H1 (cell line): Measurements from ENCODE around the gene CCDC191. TPM values are rescaled to one million over a fixed set of nuclear protein-coding genes. Genes with fewer than 3 reads are reported as not detected.

ENCODE experiments used
- CTCF ChIA-PET: fragments of 300-600 bp; sonication (Branson Sonifier 250); formaldehyde crosslinking; loops from one replicate; lab custom pipeline; 2021; ENCODE audit not compliant: partially characterized antibody; lab: Charles Lee
- POLR2A ChIA-PET: fragments of 300-600 bp; sonication (Branson Sonifier 250); formaldehyde crosslinking; loops from one replicate; lab custom pipeline; 2021; ENCODE audit warnings: inconsistent platforms; ENCODE audit not compliant: partially characterized antibody; lab: Charles Lee
- DNase-seq, 2 experiments: peaks; one replicate each; pipeline versions ENCODE4 v3.0.0 to v3.0.0-alpha.2; 2010 to 2022; ENCODE audit warnings: low spot score in 2 of 2, low read depth in 1 of 2, mixed read lengths in 1 of 2
- FAIRE-seq: peaks from 2 replicates; lab custom pipeline; 2011; peaks lifted over from hg19 to GRCh38; lab: Jason Lieb, UNC
- H2AFZ ChIP-seq: 2 replicates; pipeline ENCODE4 v1.8.1; 2012; ENCODE audit warnings: low read length, inconsistent platforms
- H2AK5ac ChIP-seq: 2 replicates; pipeline ENCODE4 v1.6.1; 2013; ENCODE audit warnings: low read depth, low read length
- H2BK120ac ChIP-seq: replicated peaks from 2 replicates; pipeline ENCODE3; 2013; ENCODE audit warnings: low read depth, low read length, inconsistent platforms
- H2BK12ac ChIP-seq: 2 replicates; pipeline ENCODE4 v1.6.1; 2013; ENCODE audit warnings: low read depth, low read length
- H2BK15ac ChIP-seq: 2 replicates; pipeline ENCODE4 v1.6.1; 2013; ENCODE audit warnings: low read length
- H2BK20ac ChIP-seq: 2 replicates; pipeline ENCODE4 v1.6.1; 2013; ENCODE audit warnings: low read length
- H2BK5ac ChIP-seq: 2 replicates; pipeline ENCODE4 v1.6.1; 2013; ENCODE audit warnings: low read depth, low read length
- H3K14ac ChIP-seq: 2 replicates; pipeline ENCODE4 v1.6.1; 2013; ENCODE audit warnings: inconsistent platforms; ENCODE audit not compliant: insufficient read length
- H3K18ac ChIP-seq: 2 replicates; pipeline ENCODE4 v1.6.1; 2013; ENCODE audit warnings: low read length; ENCODE audit errors: extremely low read depth
- H3K23ac ChIP-seq: 2 replicates; pipeline ENCODE4 v1.6.1; 2013; ENCODE audit warnings: inconsistent platforms; ENCODE audit not compliant: insufficient read length
- H3K23me2 ChIP-seq: 2 replicates; pipeline ENCODE4 v1.6.1; 2013; ENCODE audit warnings: low read depth, low read length
- H3K27ac ChIP-seq: 2 replicates; pipeline ENCODE4 v1.6.1; 2011; ENCODE audit warnings: low read depth, low read length, inconsistent platforms
- H3K27me3 ChIP-seq, 4 experiments: replicated peaks in 1 of 4; 1 replicate in 1 of 4; 2 replicates in 3 of 4; pipeline versions ENCODE4 v1.6.1 to v1.8.1; 2011 to 2013; ENCODE audit warnings: low read length in 3 of 4, mild to moderate bottlenecking in 3 of 4, inconsistent platforms in 2 of 4, mixed read lengths in 2 of 4, moderate library complexity in 1 of 4; ENCODE audit not compliant: control insufficient read depth in 3 of 4, insufficient read depth in 3 of 4; ENCODE audit errors: extremely low read depth in 1 of 4
- H3K36me3 ChIP-seq, 4 experiments: 2 replicates each; pipeline versions ENCODE4 v1.6.1 to v1.8.1; 2011 to 2013; ENCODE audit warnings: mild to moderate bottlenecking in 4 of 4, low read length in 3 of 4, moderate library complexity in 2 of 4, control low read depth in 1 of 4, inconsistent platforms in 1 of 4; ENCODE audit not compliant: insufficient read depth in 4 of 4, control insufficient read depth in 2 of 4
- H3K4ac ChIP-seq: replicated peaks from 2 replicates; pipeline ENCODE3; 2013; ENCODE audit warnings: low read length, low read depth, mixed read lengths, inconsistent platforms; ENCODE audit not compliant: insufficient read length
- H3K4me1 ChIP-seq, 4 experiments: replicated peaks in 1 of 4; 1 replicate in 1 of 4; 2 replicates in 3 of 4; pipeline versions ENCODE4 v1.6.1 to v1.8.1; 2011 to 2013; ENCODE audit warnings: low read length in 3 of 4, inconsistent platforms in 2 of 4, mixed read lengths in 1 of 4; ENCODE audit not compliant: insufficient read depth in 4 of 4, control insufficient read depth in 3 of 4
- H3K4me2 ChIP-seq, 2 experiments: 2 replicates each; pipeline versions ENCODE4 v1.6.1 to v1.8.1; 2011 to 2013; ENCODE audit warnings: low read depth in 2 of 2, low read length in 2 of 2, control low read depth in 1 of 2, inconsistent platforms in 1 of 2, mild to moderate bottlenecking in 1 of 2; ENCODE audit not compliant: insufficient read depth in 1 of 2
- H3K4me3 ChIP-seq, 4 experiments: fragments of 200-600, 300-600 bp in 1 of 4; sonication (generic), shearing (Covaris generic), sonication (Bioruptor Twin) in 1 of 4; 2 replicates each; pipeline versions ENCODE4 v1.5.1 to v1.8.1; 2011 to 2016; ENCODE audit warnings: low read length in 4 of 4, low read depth in 3 of 4, control low read depth in 2 of 4, inconsistent platforms in 2 of 4, mild to moderate bottlenecking in 2 of 4, mixed read lengths in 1 of 4, moderate library complexity in 1 of 4; ENCODE audit not compliant: insufficient read depth in 2 of 4; ENCODE audit errors: extremely low read depth in 1 of 4
- H3K56ac ChIP-seq: replicated peaks from 2 replicates; pipeline ENCODE3; 2013; ENCODE audit warnings: low read depth, mild to moderate bottlenecking, mixed read lengths, low read length, inconsistent platforms; ENCODE audit not compliant: insufficient read length
- H3K79me1 ChIP-seq: 2 replicates; pipeline ENCODE4 v1.6.1; 2013; ENCODE audit warnings: low read depth, low read length, control low read depth
- H3K79me2 ChIP-seq, 2 experiments: 2 replicates each; pipeline versions ENCODE4 v1.6.1 to v1.8.1; 2012 to 2013; ENCODE audit warnings: low read length in 2 of 2, mild to moderate bottlenecking in 2 of 2, inconsistent platforms in 1 of 2; ENCODE audit not compliant: insufficient read depth in 2 of 2, control insufficient read depth in 1 of 2
- H3K9ac ChIP-seq, 4 experiments: replicated peaks in 1 of 4; 1 replicate in 1 of 4; 2 replicates in 3 of 4; pipeline versions ENCODE4 v1.6.1 to v1.8.1; 2011 to 2013; ENCODE audit warnings: low read depth in 3 of 4, low read length in 3 of 4, control low read depth in 2 of 4, mild to moderate bottlenecking in 2 of 4, moderate library complexity in 2 of 4, inconsistent platforms in 1 of 4; ENCODE audit errors: extremely low read depth in 1 of 4
- H3K9me3 ChIP-seq, 2 experiments: 2 replicates each; pipeline versions ENCODE4 v1.6.1 to v1.8.1; 2012 to 2013; ENCODE audit warnings: mild to moderate bottlenecking in 2 of 2, moderate library complexity in 2 of 2, control low read depth in 1 of 2, inconsistent platforms in 1 of 2, low read depth in 1 of 2, low read length in 1 of 2, mixed read lengths in 1 of 2; ENCODE audit not compliant: insufficient read depth in 2 of 2
- H4K20me1 ChIP-seq, 2 experiments: replicated peaks in 1 of 2; 2 replicates each; pipeline versions ENCODE3 to v1.8.1; 2011 to 2013; ENCODE audit warnings: inconsistent platforms in 2 of 2, low read length in 2 of 2, mild to moderate bottlenecking in 1 of 2; ENCODE audit not compliant: insufficient read depth in 2 of 2, control insufficient read depth in 1 of 2
- H4K5ac ChIP-seq: 2 replicates; pipeline ENCODE4 v1.6.1; 2013; ENCODE audit warnings: low read length, low read depth, mixed read lengths, inconsistent platforms; ENCODE audit not compliant: insufficient read length
- H4K8ac ChIP-seq: 2 replicates; pipeline ENCODE4 v1.8.0; 2013; ENCODE audit warnings: mild to moderate bottlenecking, moderate library complexity, low read length, inconsistent platforms; ENCODE audit not compliant: insufficient read depth; ENCODE audit errors: extremely low read depth
- H4K91ac ChIP-seq: replicated peaks from 2 replicates; pipeline ENCODE3; 2013; ENCODE audit warnings: low read length, mixed read lengths, inconsistent platforms; ENCODE audit not compliant: insufficient read length
- CHD2 ChIP-seq: IDR thresholded peaks from 2 replicates; pipeline ENCODE4 v1.6.1; 2012; ENCODE audit warnings: low read length, improper control_type of control experiment
- FOSL1 ChIP-seq: IDR thresholded peaks from 2 replicates; pipeline ENCODE4 v1.6.1; 2011; ENCODE audit warnings: mild to moderate bottlenecking, low read depth, low read length, moderate library complexity; ENCODE audit not compliant: insufficient read depth
- POLR2A ChIP-seq, 2 experiments: IDR thresholded peaks; 1 replicate in 1 of 2; 2 replicates in 1 of 2; pipeline ENCODE4 v1.6.1; 2011; ENCODE audit warnings: low read depth in 2 of 2, low read length in 2 of 2, mild to moderate bottlenecking in 2 of 2; ENCODE audit errors: control extremely low read depth in 1 of 2
- WGBS, 2 experiments: shearing (Covaris generic) in 1 of 2; methylation state at CpG; one replicate each; pipeline versions ENCODE4 v1.1.6 to v1.1.7; 2013 to 2015; ENCODE audit warnings: low lambda C conversion rate in 2 of 2, mixed read lengths in 2 of 2, inconsistent platforms in 1 of 2, low coverage in 1 of 2, missing lambda C conversion rate in 1 of 2; ENCODE audit not compliant: insufficient replicate concordance in 2 of 2, insufficient coverage in 1 of 2, insufficient read length in 1 of 2; ENCODE audit errors: extremely low coverage in 1 of 2, missing lambda C conversion rate in 1 of 2; 5-methylcytosine and 5-hydroxymethylcytosine counted together
- polyA plus RNA-seq, 7 experiments: library from polyadenylated mRNA; depleted of rRNA in 3 of 7; stranded (reverse) in 5 of 7; unstranded in 2 of 7; fragments of >200 nt in 5 of 7; fragments of 200-250 nt in 2 of 7; gene quantifications; 1 replicate in 5 of 7; 2 replicates in 1 of 7; 4 replicates in 1 of 7; pipeline versions ENCODE4 v1.2.1 to v1.2.3, GENCODE V29; 2011 to 2013; ENCODE audit warnings: missing spikeins in 2 of 7, mixed read lengths in 2 of 7
- total RNA-seq: library from RNA; stranded (reverse); fragmentation: NEBNext Ultra II Directional; extraction: Animal tissue kit (Norgen Biotek cat#: 25700); gene quantifications from 2 replicates; pipeline ENCODE4 v1.2.1, GENCODE V29; 2021

Gene CCDC191
- total and polyA plus RNA-seq, 2 of the 8 experiments (the other 6 are each of a cell fraction or from before 2014, with no cell fraction given): 0.65 to 1.3 TPM

- Histone ChIP-seq H3K9me3 (no peaks in the 10 kb centered on the region), H3K4ac (no peak overlapping the region), H3K27ac (no peak overlapping the region), H2AFZ (no peak overlapping the region), H2BK15ac (no peak overlapping the region), H3K14ac (no peak overlapping the region), H3K23ac (no peak overlapping the region), H3K4me1 (peaks cover 0 to 9% (median 1%) of the 10 kb centered on the region in 4 experiments; a peak in 4 of 7 replicates), H4K20me1 (no peaks in the 10 kb centered on the region), H3K4me2 (no peak overlapping the region), H2BK12ac (no peak overlapping the region), H4K91ac (no peak overlapping the region), H3K27me3 (no peaks in the 10 kb centered on the region), H3K36me3 (no peaks in the 10 kb centered on the region), H2BK120ac (no peak overlapping the region), H3K4me3 (no peak overlapping the region), H3K79me1 (no peaks in the 10 kb centered on the region), H3K79me2 (no peaks in the 10 kb centered on the region), H4K8ac (no peak overlapping the region), H4K5ac (no peak overlapping the region), H3K18ac (no peak overlapping the region), H2BK20ac (no peak overlapping the region), H3K56ac (no peak overlapping the region), H2AK5ac (no peak overlapping the region), H3K9ac (no peak overlapping the region), H3K23me2 (no peaks in the 10 kb centered on the region), H2BK5ac (no peak overlapping the region)
- TF ChIP-seq POLR2A (IDR thresholded peaks at IDR 0.05; ENCODE audit: control extremely low read depth in 1 of 2, low read depth in 2 of 2, low read length in 2 of 2) (no peak), FOSL1 (no peak), CHD2 (no peak)
- DNase-seq (peak in 1 of 2 experiments; percentile 2), FAIRE-seq (no peak)
- POLR2A ChIA-PET: no interaction called here
- CTCF ChIA-PET: interaction anchor here (0.6 to 1.9 kb wide), 2 partner anchors 50 to 270 kb away, joined by 5 read pairs; no protein-coding TSS in a partner anchor
- WGBS, 2 experiments: 86% methylated on average over 3 of the region's 3 CpGs; no CpG with 5 or more reads in 1 of the 2 experiments
Measured at GRCh38 chr3:114104414-114104813, 48.1 kb upstream of the CCDC191 start.
